ENCODE data around the gene SLC12A8. TPM values are rescaled to one million over a fixed set of nuclear protein-coding genes. Genes with fewer than 3 reads are reported as not detected.

The SLC12A8 gene
- total RNA-seq, 1 donor from 2014 or later = 11.8 TPM

DNA sequence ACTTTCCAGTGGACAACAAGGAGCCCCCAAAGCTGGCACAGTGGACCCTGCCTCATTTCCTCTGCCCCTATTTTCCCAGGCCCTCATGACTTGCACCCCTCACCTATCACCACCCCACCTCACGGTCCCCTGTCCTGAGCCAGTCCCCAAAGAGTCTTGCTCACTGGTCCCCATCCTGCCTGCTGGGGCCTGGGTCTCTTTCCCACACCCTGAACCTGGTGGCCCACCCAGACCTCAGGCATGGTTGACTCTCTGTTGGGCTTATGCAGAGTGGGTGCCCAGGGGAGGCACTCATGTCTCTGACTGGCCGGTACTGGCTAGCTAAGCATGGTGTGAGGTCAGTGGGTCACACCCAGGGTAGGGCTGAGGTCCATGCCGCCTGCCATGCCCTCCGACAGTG is 73.2 kb downstream of the SLC12A8 start:
- Histone ChIP-seq H3K27ac (no peak overlapping the region), H3K36me3 (no peaks in the 10 kb centered on the region), H3K27me3 (no peaks in the 10 kb centered on the region), H3K4me1 (peaks cover 39% of the 10 kb centered on the region), H3K9me3 (no peaks in the 10 kb centered on the region), H3K4me3 (no peak overlapping the region)
- TF ChIP-seq, protein P1, sequence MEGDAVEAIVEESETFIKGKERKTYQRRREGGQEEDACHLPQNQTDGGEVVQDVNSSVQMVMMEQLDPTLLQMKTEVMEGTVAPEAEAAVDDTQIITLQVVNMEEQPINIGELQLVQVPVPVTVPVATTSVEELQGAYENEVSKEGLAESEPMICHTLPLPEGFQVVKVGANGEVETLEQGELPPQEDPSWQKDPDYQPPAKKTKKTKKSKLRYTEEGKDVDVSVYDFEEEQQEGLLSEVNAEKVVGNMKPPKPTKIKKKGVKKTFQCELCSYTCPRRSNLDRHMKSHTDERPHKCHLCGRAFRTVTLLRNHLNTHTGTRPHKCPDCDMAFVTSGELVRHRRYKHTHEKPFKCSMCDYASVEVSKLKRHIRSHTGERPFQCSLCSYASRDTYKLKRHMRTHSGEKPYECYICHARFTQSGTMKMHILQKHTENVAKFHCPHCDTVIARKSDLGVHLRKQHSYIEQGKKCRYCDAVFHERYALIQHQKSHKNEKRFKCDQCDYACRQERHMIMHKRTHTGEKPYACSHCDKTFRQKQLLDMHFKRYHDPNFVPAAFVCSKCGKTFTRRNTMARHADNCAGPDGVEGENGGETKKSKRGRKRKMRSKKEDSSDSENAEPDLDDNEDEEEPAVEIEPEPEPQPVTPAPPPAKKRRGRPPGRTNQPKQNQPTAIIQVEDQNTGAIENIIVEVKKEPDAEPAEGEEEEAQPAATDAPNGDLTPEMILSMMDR (IDR thresholded peaks at IDR 0.05) = no peak
- no peak for DNase-seq
- intact Hi-C loops (cut with DNase I) = no loop called here
- ATAC-seq = no peak

DNA sequence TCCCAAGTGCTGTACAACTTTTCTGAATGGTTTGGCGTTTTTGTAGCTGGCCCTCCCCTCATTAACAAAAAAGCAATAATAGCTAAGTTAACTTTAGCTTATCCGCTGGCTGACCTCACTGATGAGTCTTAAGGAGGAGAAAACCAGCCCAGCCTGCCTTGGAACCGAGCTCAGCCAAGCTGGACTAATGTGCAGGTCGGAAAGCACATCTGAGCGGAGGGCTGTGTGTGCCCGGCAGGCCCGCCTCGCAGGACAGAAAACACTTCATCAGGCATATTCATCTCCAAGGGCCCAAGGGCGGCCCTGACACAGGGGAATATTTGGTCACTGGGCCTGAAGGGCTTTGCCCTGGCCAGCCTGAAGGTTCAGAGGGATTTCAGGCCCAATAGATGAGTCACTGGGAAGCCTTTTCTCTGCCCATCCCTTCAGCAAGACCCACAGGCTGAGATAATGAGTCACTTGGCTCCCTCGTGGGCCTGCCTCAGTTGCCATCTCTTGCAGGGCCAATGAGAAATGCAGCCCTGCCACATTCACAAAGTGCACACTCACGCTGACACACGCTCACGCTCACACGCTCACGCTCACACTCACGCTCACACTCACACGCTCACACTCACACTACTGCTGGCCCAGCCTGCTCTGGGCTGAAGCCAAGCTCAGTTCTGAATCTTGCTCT is 75.1 kb downstream of the SLC12A8 start:
- Histone ChIP-seq H3K27ac (no peak overlapping the region), H3K4me3 (no peak overlapping the region), H3K4me1 (peaks cover 21% of the 10 kb centered on the region), H3K36me3 (no peaks in the 10 kb centered on the region), H3K27me3 (no peaks in the 10 kb centered on the region), H3K9me3 (no peaks in the 10 kb centered on the region)
- intact Hi-C loops (cut with DNase I) = no loop called here
- ATAC-seq (no peak), DNase-seq (no peak)
- TF ChIP-seq, protein P1 (IDR thresholded peaks at IDR 0.05) = no peak

DNA sequence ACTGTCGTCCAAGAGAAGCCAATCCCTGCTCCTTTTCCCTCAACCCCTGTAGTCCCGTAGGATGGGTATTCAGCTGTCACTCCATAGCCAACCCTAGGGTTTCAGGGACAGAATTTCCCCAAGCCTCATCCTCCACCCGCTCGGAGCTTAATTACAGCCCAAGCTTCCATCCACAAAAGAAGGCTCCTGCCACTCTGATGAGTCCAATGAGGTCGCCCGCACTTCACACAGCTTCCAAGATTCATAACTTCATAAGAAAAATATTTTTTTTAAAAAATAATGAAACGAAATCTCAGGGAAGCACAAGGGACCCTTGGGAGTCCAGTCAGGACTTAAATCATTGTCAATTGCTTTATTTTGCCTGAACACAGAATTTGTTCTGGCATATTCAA is 75.6 kb downstream of the SLC12A8 start:
- H3K9me3 ChIP-seq = no peaks in the 10 kb centered on the region
- H3K27ac ChIP-seq = no peak overlapping the region
- peaks cover 16% of the 10 kb centered on the region for H3K4me1 ChIP-seq
- TF ChIP-seq, protein P1 (IDR thresholded peaks at IDR 0.05) = no peak
- ATAC-seq (no peak), DNase-seq (no peak)
- no peaks in the 10 kb centered on the region for H3K36me3 ChIP-seq
- no peaks in the 10 kb centered on the region for H3K27me3 ChIP-seq
- intact Hi-C loops (cut with DNase I) = no loop called here
- no peak overlapping the region for H3K4me3 ChIP-seq

DNA sequence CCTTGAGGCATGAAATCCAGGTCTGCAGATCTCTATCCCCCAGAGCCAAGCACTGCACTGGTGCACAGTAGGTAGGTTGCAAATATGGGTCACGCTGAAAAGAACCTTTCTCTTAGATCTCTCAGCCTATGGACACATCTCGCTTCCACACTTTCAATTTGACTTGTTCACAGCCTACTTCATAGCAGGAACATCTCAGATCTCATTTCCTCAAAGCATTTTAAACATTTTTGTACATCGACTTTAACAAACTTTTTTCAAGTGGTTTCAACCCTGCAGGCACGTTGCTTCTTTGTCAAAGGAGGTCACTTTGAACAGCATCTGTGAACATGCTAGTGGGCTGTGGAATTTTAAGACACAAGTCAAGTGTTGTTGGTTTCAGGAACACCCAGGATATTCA is 76.0 kb downstream of the SLC12A8 start:
- Histone ChIP-seq H3K36me3 (no peaks in the 10 kb centered on the region), H3K4me1 (peaks cover 14% of the 10 kb centered on the region), H3K27me3 (no peaks in the 10 kb centered on the region), H3K4me3 (no peak overlapping the region), H3K9me3 (no peaks in the 10 kb centered on the region), H3K27ac (no peak overlapping the region)
- no peak for DNase-seq
- TF ChIP-seq, protein P1 (IDR thresholded peaks at IDR 0.05) = no peak
- intact Hi-C loops (cut with DNase I) = no loop called here
- ATAC-seq = no peak

DNA sequence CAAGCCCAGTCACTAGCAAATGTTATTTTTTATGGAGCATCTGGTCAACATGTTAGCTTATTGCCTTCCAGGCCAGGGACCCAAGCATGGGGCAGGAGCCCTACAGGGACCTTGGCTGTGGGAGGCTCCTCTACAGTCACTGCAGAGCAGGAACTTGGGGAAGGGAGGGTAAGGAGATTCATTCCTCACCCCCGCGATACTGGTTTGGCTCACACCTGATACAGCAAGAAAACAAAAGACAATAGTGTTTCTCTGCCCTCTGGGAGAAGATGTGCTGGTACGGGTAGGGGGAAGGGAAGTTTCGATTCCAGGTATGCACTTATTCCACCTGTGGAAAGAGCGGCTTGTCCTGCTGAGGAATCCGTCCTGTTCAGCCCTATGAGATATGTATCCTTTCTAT is 77.6 kb downstream of the SLC12A8 start:
- H3K4me1 ChIP-seq = peaks cover 3% of the 10 kb centered on the region
- TF ChIP-seq, protein P1 (IDR thresholded peaks at IDR 0.05) = no peak
- no peak for DNase-seq
- ATAC-seq = no peak
- H3K9me3 ChIP-seq = no peaks in the 10 kb centered on the region
- no peaks in the 10 kb centered on the region for H3K36me3 ChIP-seq
- intact Hi-C loops (cut with DNase I) = no loop called here
- H3K4me3 ChIP-seq = no peak overlapping the region
- H3K27me3 ChIP-seq = no peaks in the 10 kb centered on the region
- H3K27ac ChIP-seq = no peak overlapping the region

DNA sequence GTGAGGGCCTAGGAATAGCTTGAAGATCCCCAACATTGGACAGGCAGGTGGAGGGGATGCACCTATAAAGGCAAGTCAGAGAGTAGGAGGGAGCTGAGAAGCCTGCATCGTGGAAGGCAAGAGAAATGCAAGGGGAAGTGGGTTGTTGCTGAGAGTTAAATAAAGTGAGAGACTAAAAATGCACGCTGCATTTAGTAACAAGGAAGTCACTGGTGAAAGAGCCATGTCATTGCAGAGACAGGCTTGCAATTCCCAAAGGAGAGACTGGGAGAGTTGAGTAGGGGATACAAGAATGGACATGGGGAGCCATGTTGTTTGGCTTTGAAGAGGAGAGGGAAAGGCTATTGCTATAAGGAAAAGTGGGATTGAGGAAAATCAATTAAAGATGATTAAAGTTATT is 79.7 kb downstream of the SLC12A8 start:
- no peak overlapping the region for H3K27ac ChIP-seq
- no peaks in the 10 kb centered on the region for H3K36me3 ChIP-seq
- H3K4me1 ChIP-seq = peaks cover 16% of the 10 kb centered on the region
- TF ChIP-seq, protein P1 (IDR thresholded peaks at IDR 0.05) = no peak
- H3K9me3 ChIP-seq = no peaks in the 10 kb centered on the region
- DNase-seq (no peak), ATAC-seq (no peak)
- no peak overlapping the region for H3K4me3 ChIP-seq
- intact Hi-C loops (cut with DNase I) = no loop called here
- H3K27me3 ChIP-seq = no peaks in the 10 kb centered on the region

Measured in upper lobe of right lung (tissue), 1 donor.